Tibial nerve (tissue), 3 donors: ENCODE data around the gene ABCF2.

Source experiments
- EP300 ChIP-seq, 2 donors: sonication (generic); formaldehyde crosslinking; IDR thresholded peaks; one replicate each; pipeline ENCODE4 v1.6.1; 2017; ENCODE audit warnings: antibody characterized with exemption in 2 of 2, mild to moderate bottlenecking in 1 of 2
- POLR2A ChIP-seq, 2 donors: fragments of 450-650 bp; IDR thresholded peaks; one replicate each; pipeline ENCODE4 v1.6.1; 2017; ENCODE audit warnings: antibody characterized with exemption in 2 of 2, mild to moderate bottlenecking in 2 of 2, moderate library complexity in 2 of 2

DNA sequence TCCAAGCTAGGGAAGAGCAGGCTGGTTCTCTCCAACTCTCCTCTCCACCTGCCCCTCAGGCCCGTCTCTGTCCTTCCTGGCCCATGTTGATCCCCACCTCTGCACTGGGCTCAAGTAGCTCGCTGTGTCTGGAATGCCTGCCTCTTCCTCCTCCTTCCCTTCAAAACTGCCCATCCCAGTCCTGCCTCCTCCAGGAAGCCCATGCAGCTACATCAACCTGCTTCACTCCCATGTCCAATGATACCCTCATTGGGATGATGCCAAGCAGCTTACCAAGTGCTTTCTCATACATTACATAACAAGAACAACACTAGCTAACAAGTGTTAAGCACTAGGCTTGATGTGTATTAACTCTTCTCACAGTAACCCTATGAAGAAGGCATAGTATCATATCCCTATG, 48.2 kb downstream of the ABCF2 start:
- TF ChIP-seq POLR2A (IDR thresholded peaks at IDR 0.05): no peak
- TF ChIP-seq EP300 (IDR thresholded peaks at IDR 0.05): no peak
